ENCODE results near the gene GATAD1.
"Not testable (repeated sequence)": the region's sequence is repeated elsewhere in the genome, so short reads cannot be mapped to it uniquely, and the experiment has no call there.

The GATAD1 gene

GRCh38 chr7:92437956-92438491 is 9.3 kb upstream of the GATAD1 start:
- no peak for DNase-seq

- not testable (repeated sequence) for DNase-seq
Measured at GRCh38 chr7:92442720-92443119, 4.6 kb upstream of the GATAD1 start.

GRCh38 chr7:92446869-92447344 is 375 bp upstream of the GATAD1 start:
- no peak for DNase-seq

- DNase-seq, result peak; percentile 69
Measured at GRCh38 chr7:92448205-92448747, 994 bp downstream of the GATAD1 start.

- DNase-seq, result no peak
Measured at GRCh38 chr7:92451645-92452044, 4.4 kb downstream of the GATAD1 start.

GRCh38 chr7:92456236-92456635 is 9.0 kb downstream of the GATAD1 start:
- no peak for DNase-seq

DNA sequence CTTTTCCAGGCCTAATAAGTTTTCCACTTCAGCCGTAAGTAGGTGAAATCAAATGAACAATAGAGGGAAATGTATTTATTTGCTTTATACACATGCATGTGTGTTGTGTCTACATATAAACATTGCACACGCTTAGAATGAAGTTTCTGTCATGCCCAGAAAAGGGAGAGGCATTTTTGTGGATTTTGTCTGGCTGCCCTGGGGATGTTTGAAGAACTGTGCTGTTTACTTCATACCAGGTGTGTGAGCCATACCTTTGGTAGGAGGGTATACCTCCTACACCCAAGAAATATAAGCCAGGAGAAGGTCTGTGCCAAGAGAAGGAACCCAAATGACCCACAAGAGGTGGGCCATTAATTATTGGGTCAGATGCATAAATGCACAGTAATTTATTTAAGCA is 12.8 kb downstream of the GATAD1 start:
- DNase-seq, result no peak

DNA sequence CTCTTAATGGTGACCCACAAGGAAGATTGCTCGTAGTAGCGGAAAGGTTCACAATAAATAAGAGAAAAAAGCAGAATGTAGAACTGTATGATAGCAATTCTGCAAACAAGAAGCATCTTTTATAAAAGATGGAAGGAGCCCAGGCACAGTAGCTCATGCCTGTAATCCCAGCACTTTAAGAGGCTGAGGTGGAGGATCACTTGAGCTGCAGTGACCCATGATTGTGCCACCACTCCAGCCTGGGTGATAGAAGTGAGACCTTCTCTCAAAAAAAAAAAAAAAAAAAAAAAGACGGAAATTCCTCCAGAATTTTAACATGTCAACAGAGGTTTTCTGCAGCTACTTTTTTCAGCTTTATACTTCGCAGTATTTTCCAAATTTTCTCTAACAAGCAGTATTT is 13.2 kb downstream of the GATAD1 start:
- DNase-seq, result no peak

DNA sequence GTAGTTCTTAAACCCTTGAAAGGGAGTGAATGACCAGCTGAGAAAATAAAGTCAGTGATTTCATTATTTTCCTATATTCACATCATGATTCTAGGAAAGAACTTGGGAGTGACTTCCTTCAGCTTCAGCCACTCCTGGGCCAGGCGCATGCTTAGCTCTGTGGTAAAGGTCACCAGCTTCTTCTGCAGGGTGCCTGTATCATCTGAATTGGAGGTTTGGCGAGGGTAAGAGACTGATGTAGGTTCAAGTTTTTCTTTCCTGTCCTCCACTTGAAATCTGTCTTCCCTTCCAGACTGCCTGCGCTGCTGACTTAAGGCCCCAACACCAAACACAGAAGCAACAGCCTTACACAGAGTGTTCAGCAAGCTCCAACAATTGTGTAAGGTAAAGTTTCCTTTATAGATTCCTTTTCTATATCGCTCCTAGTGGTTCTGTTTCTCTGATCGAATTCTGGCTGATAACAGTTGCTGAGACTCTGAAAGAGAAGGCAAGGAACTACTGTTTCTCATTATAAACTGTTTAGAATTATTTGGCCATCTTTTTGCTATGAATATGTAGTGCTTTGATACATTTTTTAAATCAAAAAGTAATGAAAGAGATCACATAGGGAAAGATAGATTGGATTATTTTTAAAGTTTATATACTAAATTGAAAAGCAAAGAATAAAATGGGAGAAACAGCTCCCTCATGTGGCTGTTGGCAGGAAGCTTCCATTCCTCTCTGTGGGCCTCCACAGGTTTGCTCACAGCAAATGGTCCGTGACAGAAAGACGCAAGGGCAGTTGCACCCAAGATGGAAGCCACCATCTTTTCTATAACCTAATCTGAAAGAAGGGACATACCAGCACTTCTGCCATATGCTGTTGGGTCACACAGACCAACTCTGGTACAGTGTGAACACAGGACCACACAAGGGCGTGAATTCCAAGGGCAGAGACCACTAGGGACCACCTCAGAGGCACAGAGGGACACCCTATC is 14.0 kb downstream of the GATAD1 start:
- peak; percentile 55 for DNase-seq

DNA sequence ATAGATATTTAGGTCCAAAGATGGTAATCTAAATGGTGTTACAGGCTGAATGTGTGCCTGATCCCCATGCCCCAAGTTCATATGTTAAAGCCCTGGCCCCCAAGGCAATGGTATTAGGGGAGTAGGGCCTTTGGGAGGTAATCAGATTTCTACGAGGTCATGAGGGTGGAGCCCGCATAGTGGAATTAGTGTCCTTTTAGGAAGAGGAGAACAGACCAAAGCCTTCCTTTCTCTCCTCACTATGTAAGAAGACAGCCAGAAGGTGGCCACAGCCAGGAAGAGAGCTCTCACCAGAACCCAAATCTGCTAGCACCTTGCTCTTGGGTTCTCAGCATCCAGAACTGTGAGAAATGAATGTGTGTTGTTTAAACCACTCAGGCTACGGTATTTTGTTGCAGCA is 15.3 kb downstream of the GATAD1 start:
- DNase-seq, result no peak

DNA sequence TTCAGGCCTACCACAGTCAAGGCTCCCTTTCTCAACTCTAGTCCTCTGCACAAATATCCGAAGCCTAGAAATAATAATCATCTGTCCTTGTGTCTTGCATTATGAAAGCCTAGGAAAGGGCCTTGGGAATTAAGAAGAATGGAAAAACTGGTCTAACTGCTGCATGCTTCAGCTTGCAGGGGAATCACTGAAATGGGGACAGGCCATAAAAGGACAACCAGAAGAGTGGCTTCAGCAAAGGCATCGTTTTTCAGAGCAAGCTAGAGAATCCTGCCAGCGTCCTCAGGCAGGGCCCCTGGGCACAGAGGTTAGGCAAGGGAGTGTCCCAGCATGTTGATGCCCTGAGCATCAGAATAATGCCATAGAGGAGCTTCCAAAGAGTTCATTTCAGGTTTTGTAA is 17.2 kb downstream of the GATAD1 start:
- DNase-seq, result no peak

DNA sequence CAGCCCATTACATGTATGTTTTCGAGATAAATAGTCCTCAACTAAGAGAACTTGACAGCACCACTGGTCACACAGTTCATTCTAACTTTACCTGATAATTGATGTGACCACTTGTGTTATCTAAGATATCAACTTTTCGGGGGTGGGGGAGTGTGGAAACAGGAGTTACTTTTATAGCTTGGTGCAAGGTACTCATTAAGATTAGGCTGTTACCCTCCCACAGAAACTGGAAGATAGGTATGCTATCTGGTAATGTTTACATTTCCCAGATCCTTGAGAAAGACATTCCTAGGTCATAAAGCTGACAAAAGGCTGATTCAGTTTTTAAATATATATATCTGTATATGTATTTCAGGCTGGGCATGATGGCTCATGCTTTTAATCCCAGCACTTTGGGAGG is 19.4 kb downstream of the GATAD1 start:
- DNase-seq, result no peak

GRCh38 chr7:92468589-92468988 is 21.3 kb downstream of the GATAD1 start:
- DNase-seq, result not testable (repeated sequence)

DNA sequence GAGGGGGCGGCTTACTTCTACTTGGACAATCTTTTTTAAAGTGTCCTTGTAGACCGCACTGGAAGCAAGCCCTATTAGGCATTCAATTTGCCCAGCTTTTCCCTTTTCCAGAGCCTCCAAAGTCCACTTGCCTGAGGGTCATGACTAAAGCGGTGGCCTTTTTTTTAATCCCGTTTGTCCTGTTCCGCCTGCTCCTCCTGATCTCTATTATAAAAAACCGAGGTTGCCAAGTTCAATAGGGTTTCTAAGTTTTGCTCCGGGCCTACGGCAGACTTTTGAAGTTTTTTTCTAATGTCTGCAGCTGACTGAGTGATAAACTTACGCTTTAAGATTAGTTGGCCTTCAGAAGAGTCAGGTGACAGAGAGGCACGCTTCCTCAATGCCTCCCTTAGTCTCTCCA is 26.7 kb downstream of the GATAD1 start:
- DNase-seq, result not testable (repeated sequence)

DNA sequence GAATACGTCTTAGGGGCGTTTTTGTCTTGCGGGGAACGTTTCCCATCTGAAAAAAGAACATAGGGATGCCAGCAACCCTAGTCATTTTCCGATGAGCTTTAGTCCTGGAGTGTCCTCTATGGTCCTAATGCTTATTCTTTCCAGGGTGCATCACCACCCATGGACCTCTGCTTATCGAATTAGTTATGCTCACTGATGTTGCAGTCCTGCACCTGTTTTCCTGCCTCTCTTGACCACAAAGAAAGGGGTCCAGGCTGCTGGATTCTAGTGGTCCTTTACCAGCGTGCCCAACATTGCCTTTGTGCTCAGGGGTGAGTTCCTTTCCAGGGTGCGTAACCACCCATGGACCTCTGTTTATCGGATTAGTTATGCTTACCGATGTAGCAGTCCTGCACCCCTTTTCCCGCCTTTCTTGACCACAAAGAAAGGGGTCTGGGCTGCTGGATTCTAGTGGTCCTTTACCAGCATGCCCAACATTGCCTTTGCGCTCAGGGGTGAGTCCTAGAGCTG is 28.0 kb downstream of the GATAD1 start:
- DNase-seq, result not testable (repeated sequence)

DNA sequence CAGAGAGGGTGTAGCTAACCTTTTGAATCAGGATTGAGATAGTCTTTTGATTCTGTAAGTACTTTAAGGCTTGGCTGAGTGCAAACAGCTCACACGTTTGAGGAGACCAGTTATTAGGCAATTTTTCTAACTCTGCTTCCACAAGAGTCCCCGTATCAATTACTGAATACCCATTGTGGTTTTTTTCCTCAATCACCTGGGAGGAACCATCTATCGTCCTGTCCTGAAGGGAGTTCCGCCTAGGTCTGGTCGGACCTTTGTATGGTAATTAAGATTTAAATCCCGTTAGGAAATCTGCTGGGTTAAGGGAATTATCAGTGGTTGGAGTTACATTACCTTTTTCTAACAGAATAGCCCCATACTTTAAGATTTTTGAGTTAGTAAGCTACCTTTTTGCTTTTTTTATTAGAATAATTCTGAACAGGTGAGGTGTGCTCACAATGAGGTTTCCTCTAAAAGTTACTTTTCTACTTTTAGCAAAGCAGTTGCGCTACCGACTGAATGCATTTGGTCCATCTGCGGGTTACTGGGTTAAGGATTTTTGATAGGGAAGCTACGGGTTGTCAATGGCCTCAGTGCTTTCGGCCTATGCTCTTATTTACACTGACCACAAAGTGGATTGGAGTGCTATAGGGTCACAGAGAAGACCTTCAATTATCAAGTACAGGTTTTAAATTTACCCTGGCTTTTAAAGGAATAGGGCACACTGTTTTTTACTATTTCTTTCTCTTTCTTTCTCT is 28.7 kb downstream of the GATAD1 start:
- DNase-seq, result not testable (repeated sequence)

- not testable (repeated sequence) for DNase-seq
Measured at GRCh38 chr7:92477681-92478080, 30.4 kb downstream of the GATAD1 start, which contains the start of gene ERVW-1. ERVW-1 (minus strand) TSS chr7:92477946; CDS start chr7:92470381, 7,565 bp downstream.

- no peak for DNase-seq
Measured at GRCh38 chr7:92478095-92478494, 30.8 kb downstream of the GATAD1 start.

DNA sequence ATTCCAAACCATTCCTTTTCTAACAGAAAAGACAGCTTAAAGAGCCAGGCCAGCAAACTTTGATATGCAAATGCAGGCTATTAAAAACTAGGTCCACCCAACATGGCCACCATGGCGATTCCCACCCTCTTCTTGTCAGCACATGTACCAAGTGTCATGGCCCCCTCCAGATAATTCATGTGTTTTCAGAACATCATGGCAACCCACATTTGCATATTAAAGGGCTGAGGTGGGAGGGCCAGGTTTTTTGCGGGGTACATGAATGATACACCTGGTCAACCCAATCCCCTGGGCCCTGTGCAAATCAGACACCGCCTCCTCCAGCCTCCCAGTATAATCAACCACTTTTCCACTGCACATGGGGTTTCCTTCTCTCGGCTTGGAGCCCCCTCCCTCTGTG is 31.4 kb downstream of the GATAD1 start:
- no peak for DNase-seq

DNA sequence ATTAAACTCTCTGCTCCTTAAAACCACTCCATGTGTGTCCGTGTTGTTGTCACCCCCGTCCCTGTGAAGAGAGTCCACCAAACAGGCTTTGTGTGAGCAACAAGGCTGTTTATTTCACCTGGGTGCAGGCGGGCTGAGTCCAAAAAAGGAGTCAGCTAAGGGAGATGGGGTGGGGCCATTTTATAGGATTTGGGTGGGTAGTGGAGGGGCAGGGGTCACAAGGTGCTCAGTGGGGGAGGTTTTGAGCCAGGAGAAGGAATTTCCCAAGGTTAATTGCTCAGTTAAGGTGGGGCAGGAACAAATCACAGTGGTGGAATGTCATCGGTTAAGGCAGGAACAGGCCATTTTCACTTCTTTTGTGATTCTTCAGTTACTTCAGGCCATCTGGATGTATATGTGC is 31.9 kb downstream of the GATAD1 start:
- DNase-seq, result not testable (repeated sequence)

DNA sequence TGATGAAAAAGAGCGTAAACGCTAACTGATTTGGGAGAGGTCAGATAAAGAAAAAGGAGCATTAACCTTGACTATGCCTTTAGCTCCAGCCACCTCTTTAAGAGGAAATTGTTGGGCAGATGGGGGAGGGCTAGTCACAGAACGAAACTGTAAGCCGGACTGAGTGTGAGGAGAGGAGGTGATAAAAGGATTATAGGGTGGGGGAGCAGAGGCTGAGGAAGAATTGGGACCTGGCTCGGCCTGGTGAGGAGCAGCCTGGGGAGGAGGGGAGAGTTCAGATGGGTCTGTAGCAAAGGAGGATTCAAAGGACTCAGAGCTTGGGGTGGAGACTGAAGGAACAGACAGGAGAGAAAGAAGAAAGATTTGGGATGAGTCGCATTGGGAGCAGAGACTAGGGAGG is 36.3 kb downstream of the GATAD1 start:
- DNase-seq, result not testable (repeated sequence)

GRCh38 chr7:92484226-92484625 is 36.9 kb downstream of the GATAD1 start:
- DNase-seq, result not testable (repeated sequence)
